Loucy (cell line): ENCODE results near the gene PDX1.

Experiments
- H2AFZ ChIP-seq: fragments of 200-600 bp; sonication (generic); 2 replicates; pipeline ENCODE4 v1.6.0; 2016; ENCODE audit warnings: antibody characterized with exemption, mild to moderate bottlenecking, low read length, moderate library complexity
- H3F3A ChIP-seq: fragments of 200-600 bp; 2 replicates; pipeline ENCODE4 v1.6.0; 2016; ENCODE audit warnings: antibody characterized with exemption, low read depth, mild to moderate bottlenecking
- H3K27me3 ChIP-seq: fragments of 200-600 bp; sonication (generic); 2 replicates; pipeline ENCODE4 v1.6.1; 2014; ENCODE audit warnings: low read length, mild to moderate bottlenecking; ENCODE audit not compliant: insufficient read depth, poor library complexity, severe bottlenecking
- H3K36me3 ChIP-seq: fragments of 200-600 bp; sonication (generic); 2 replicates; pipeline ENCODE4 v1.6.1; 2016; ENCODE audit warnings: low read length; ENCODE audit not compliant: insufficient read depth
- H3K4me1 ChIP-seq: fragments of 200-600 bp; sonication (generic); 2 replicates; pipeline ENCODE4 v1.5.1; 2014; ENCODE audit warnings: low read length, mild to moderate bottlenecking; ENCODE audit not compliant: insufficient read depth, poor library complexity, severe bottlenecking
- H3K4me2 ChIP-seq: fragments of 200-600 bp; sonication (generic); 2 replicates; pipeline ENCODE4 v1.6.0; 2014; ENCODE audit warnings: antibody characterized with exemption, low read length, low read depth, mild to moderate bottlenecking; ENCODE audit not compliant: poor library complexity, severe bottlenecking
- H3K4me3 ChIP-seq: fragments of 200-600 bp; sonication (generic); 2 replicates; pipeline ENCODE4 v1.5.1; 2014; ENCODE audit warnings: low read length, mild to moderate bottlenecking, mixed read lengths; ENCODE audit not compliant: poor library complexity, severe bottlenecking
- H3K79me2 ChIP-seq: fragments of 200-600 bp; sonication (generic); 2 replicates; pipeline ENCODE4 v1.6.1; 2014; ENCODE audit warnings: low read length; ENCODE audit not compliant: insufficient read depth
- H3K9ac ChIP-seq: fragments of 200-600 bp; sonication (generic); 2 replicates; pipeline ENCODE4 v1.6.0; 2014; ENCODE audit warnings: mild to moderate bottlenecking, low read depth, low read length, moderate library complexity; ENCODE audit not compliant: poor library complexity, severe bottlenecking
- H3K9me2 ChIP-seq: fragments of 200-600 bp; sonication (generic); replicated peaks from 2 replicates; pipeline ENCODE4 v1.6.1; 2016; ENCODE audit warnings: low read depth, low read length, mixed read lengths
- H3K9me3 ChIP-seq: fragments of 200-600 bp; sonication (generic); 2 replicates; pipeline ENCODE4 v1.6.1; 2014; ENCODE audit warnings: mild to moderate bottlenecking, antibody characterized with exemption, low read length, low read depth; ENCODE audit not compliant: insufficient read depth
- H4K20me1 ChIP-seq: fragments of 200-600 bp; sonication (generic); 2 replicates; pipeline ENCODE4 v1.6.0; 2014; ENCODE audit warnings: antibody characterized with exemption, low read length, mild to moderate bottlenecking; ENCODE audit not compliant: insufficient read depth, poor library complexity, severe bottlenecking
- CTCF ChIP-seq: fragments of 200-600 bp; sonication (generic); conservative IDR thresholded peaks from 2 replicates; pipeline ENCODE4 v1.5.1; 2014; ENCODE audit warnings: mild to moderate bottlenecking, antibody characterized with exemption, low read length
- EZH2phosphoT487 ChIP-seq: fragments of 200-600 bp; IDR thresholded peaks from 2 replicates; pipeline ENCODE4 v1.6.1; 2018; ENCODE audit warnings: antibody characterized with exemption, mild to moderate bottlenecking, moderate library complexity, borderline replicate concordance

Gene PDX1

GRCh38 chr13:27961227-27962085 lies 41.7 kb downstream of the PDX1 start:
- H4K20me1 ChIP-seq, result no peaks in the 10 kb centered on the region
- no peaks in the 10 kb centered on the region for H3F3A ChIP-seq
- H3K79me2 ChIP-seq, result no peaks in the 10 kb centered on the region
- H3K36me3 ChIP-seq, result no peaks in the 10 kb centered on the region
- TF ChIP-seq EZH2phosphoT487 (no peak), CTCF (no peak)
- no peak overlapping the region for H3K9ac ChIP-seq
- no peaks in the 10 kb centered on the region for H3K9me3 ChIP-seq
- H3K27me3 ChIP-seq, result no peaks in the 10 kb centered on the region
- no peaks in the 10 kb centered on the region for H3K4me1 ChIP-seq
- H3K4me2 ChIP-seq, result peak overlapping the region; percentile 84
- peak overlapping the region; percentile 73 for H3K4me3 ChIP-seq
- H3K9me2 ChIP-seq, result no peaks in the 10 kb centered on the region
- H2AFZ ChIP-seq, result peak overlapping the region; percentile 89; the same call in 1 of the 2 replicates

GRCh38 chr13:27962128-27962841 lies 42.5 kb downstream of the PDX1 start:
- no peaks in the 10 kb centered on the region for H3K27me3 ChIP-seq
- no peak for TF ChIP-seq CTCF
- TF ChIP-seq EZH2phosphoT487, result no peak
- H3K9me2 ChIP-seq, result no peaks in the 10 kb centered on the region
- H3F3A ChIP-seq, result no peaks in the 10 kb centered on the region
- H3K9ac ChIP-seq, result no peak overlapping the region
- peak overlapping the region; percentile 26; the same call in 1 of the 2 replicates for H2AFZ ChIP-seq
- H3K9me3 ChIP-seq, result no peaks in the 10 kb centered on the region
- no peak overlapping the region for H3K4me3 ChIP-seq
- no peaks in the 10 kb centered on the region for H3K36me3 ChIP-seq
- H4K20me1 ChIP-seq, result no peaks in the 10 kb centered on the region
- H3K4me1 ChIP-seq, result no peaks in the 10 kb centered on the region
- no peaks in the 10 kb centered on the region for H3K79me2 ChIP-seq
- H3K4me2 ChIP-seq, result no peak overlapping the region

- Histone ChIP-seq H3K9me2 (no peaks in the 10 kb centered on the region), H3K4me2 (no peak overlapping the region), H3K9ac (no peak overlapping the region), H4K20me1 (no peaks in the 10 kb centered on the region), H3F3A (no peaks in the 10 kb centered on the region), H2AFZ (no peak overlapping the region), H3K9me3 (no peaks in the 10 kb centered on the region), H3K4me1 (no peaks in the 10 kb centered on the region), H3K27me3 (no peaks in the 10 kb centered on the region), H3K4me3 (no peak overlapping the region), H3K79me2 (no peaks in the 10 kb centered on the region), H3K36me3 (no peaks in the 10 kb centered on the region)
- TF ChIP-seq CTCF (no peak), EZH2phosphoT487 (no peak)
Measured at GRCh38 chr13:27962982-27963381, 43.2 kb downstream of the PDX1 start.
